B cell (primary cell): Measurements from ENCODE around the gene DYNLT2. TPM values are rescaled to one million over a fixed set of nuclear protein-coding genes. Genes with fewer than 3 reads are reported as not detected.

Experiments
- ATAC-seq: fragments of 200-7000 bp; cut with Tn5 transposase; one replicate; pipeline ENCODE4 v1.10.0; 2021; ENCODE audit warnings: low read depth, mild to moderate bottlenecking, moderate number of reproducible peaks, moderate library complexity
- CTCF ChIA-PET: fragments of 350-600 bp; sonication (Branson Sonifier 250); formaldehyde crosslinking; loops from one replicate; lab custom pipeline; 2021; ENCODE audit warnings: antibody characterized with exemption, inconsistent platforms; lab: Charles Lee
- POLR2A ChIA-PET: fragments of 350-600 bp; sonication (Branson Sonifier 250); formaldehyde crosslinking; loops from one replicate; lab custom pipeline; 2021; ENCODE audit warnings: antibody characterized with exemption; lab: Charles Lee
- DNase-seq: peaks from one replicate; pipeline ENCODE4 v3.0.0; 2013
- H2AFZ ChIP-seq: 2 replicates; pipeline ENCODE4 v1.6.1; 2012; ENCODE audit warnings: mild to moderate bottlenecking, low read depth, low read length; ENCODE audit not compliant: insufficient read depth, poor library complexity, severe bottlenecking
- H3K27ac ChIP-seq, 2 donors: 1 replicate in 1 of 2; 2 replicates in 1 of 2; pipeline ENCODE4 v1.5.1; 2012 to 2013; ENCODE audit warnings: low read length in 2 of 2, mild to moderate bottlenecking in 2 of 2, moderate library complexity in 1 of 2
- H3K27me3 ChIP-seq, 4 experiments: fragments of 200-600 bp in 1 of 4; sonication (generic) in 1 of 4; replicated peaks in 1 of 4; 1 replicate in 2 of 4; 2 replicates in 2 of 4; pipeline versions ENCODE4 v1.6.1 to v1.7.0; 2013 to 2016; ENCODE audit warnings: low read length in 3 of 4, mild to moderate bottlenecking in 2 of 4, mixed read lengths in 1 of 4, moderate library complexity in 1 of 4; ENCODE audit not compliant: insufficient read depth in 4 of 4, control insufficient read depth in 3 of 4; ENCODE audit errors: control extremely low read depth in 1 of 4
- H3K36me3 ChIP-seq, 2 experiments: replicated peaks in 1 of 2; 1 replicate in 1 of 2; 2 replicates in 1 of 2; pipeline versions ENCODE4 v1.6.1 to v1.7.1; 2013; ENCODE audit warnings: low read length in 1 of 2; ENCODE audit not compliant: insufficient read depth in 2 of 2, control insufficient read depth in 1 of 2; ENCODE audit errors: control extremely low read depth in 1 of 2, extremely low read depth in 1 of 2
- H3K4me1 ChIP-seq, 2 donors: fragments of 200-600 bp in 1 of 2; sonication (generic) in 1 of 2; 1 replicate in 1 of 2; 2 replicates in 1 of 2; pipeline versions ENCODE4 v1.5.1 to v1.6.1; 2013 to 2017; ENCODE audit warnings: low read length in 2 of 2; ENCODE audit not compliant: control insufficient read depth in 2 of 2, insufficient read depth in 2 of 2
- H3K4me2 ChIP-seq: replicated peaks from 2 replicates; pipeline ENCODE3; 2012; ENCODE audit warnings: mild to moderate bottlenecking, low read depth, low read length; ENCODE audit not compliant: poor library complexity, severe bottlenecking
- H3K4me3 ChIP-seq, 5 experiments: fragments of 200-600 bp in 1 of 5; sonication (generic) in 1 of 5; 1 replicate in 3 of 5; 2 replicates in 2 of 5; pipeline versions ENCODE4 v1.5.1 to v1.7.0; 2011 to 2016; ENCODE audit warnings: low read length in 4 of 5, mild to moderate bottlenecking in 4 of 5, low read depth in 2 of 5, control low read depth in 1 of 5, moderate library complexity in 1 of 5; ENCODE audit not compliant: insufficient read depth in 1 of 5; ENCODE audit errors: control extremely low read depth in 1 of 5, extremely low read depth in 1 of 5
- H3K79me2 ChIP-seq: fragments of 200-600 bp; sonication (generic); one replicate; pipeline ENCODE4 v1.6.0; 2016; ENCODE audit warnings: low read length; ENCODE audit not compliant: control insufficient read depth, insufficient read depth
- H3K9ac ChIP-seq: fragments of 200-600 bp; sonication (generic); 2 replicates; pipeline ENCODE4 v1.6.1; 2017; ENCODE audit warnings: mild to moderate bottlenecking, low read length, moderate library complexity
- H3K9me3 ChIP-seq, 3 donors: one replicate each; pipeline versions ENCODE4 v1.6.1 to v1.7.1; 2013; ENCODE audit warnings: low read length in 2 of 3; ENCODE audit not compliant: control insufficient read depth in 2 of 3, insufficient read depth in 1 of 3; ENCODE audit errors: control extremely low read depth in 1 of 3
- H4K20me1 ChIP-seq: 2 replicates; pipeline ENCODE4 v1.6.0; 2012; ENCODE audit warnings: mild to moderate bottlenecking, low read length; ENCODE audit not compliant: insufficient read depth, control insufficient read depth, poor library complexity, severe bottlenecking
- H3K27ac Mint-ChIP-seq: one replicate; pipeline ENCODE4 v1.8.0; 2021; ENCODE audit warnings: mixed read lengths
- H3K27me3 Mint-ChIP-seq: one replicate; pipeline ENCODE4 v1.8.0; 2021; ENCODE audit warnings: mixed read lengths
- H3K4me1 Mint-ChIP-seq: one replicate; pipeline ENCODE4 v1.8.0; 2021; ENCODE audit warnings: mixed read lengths
- H3K4me3 Mint-ChIP-seq: one replicate; pipeline ENCODE4 v1.8.0; 2021; ENCODE audit warnings: mixed read lengths
- H3K9me3 Mint-ChIP-seq: one replicate; pipeline ENCODE4 v1.8.0; 2022; ENCODE audit warnings: mixed read lengths; ENCODE audit not compliant: insufficient read depth
- CTCF ChIP-seq: fragments of 200-600 bp; IDR thresholded peaks from one replicate; pipeline ENCODE4 v1.8.0; 2022; ENCODE audit warnings: antibody characterized with exemption, mild to moderate bottlenecking
- EZH2 ChIP-seq: IDR thresholded peaks from 2 replicates; pipeline ENCODE4 v1.6.1; 2012; ENCODE audit warnings: borderline replicate concordance, low read depth, mild to moderate bottlenecking, moderate library complexity, low read length; ENCODE audit not compliant: insufficient read depth, poor library complexity, severe bottlenecking
- whole genome bisulfite sequencing: methylation state at CpG from one replicate; pipeline ENCODE4 v1.1.5; 2013; ENCODE audit warnings: missing lambda C conversion rate; ENCODE audit not compliant: insufficient coverage; 5-methylcytosine and 5-hydroxymethylcytosine counted together
- intact Hi-C: fragments of 100-400 bp; cut with micrococcal nuclease; formaldehyde crosslinking; loops from one replicate; pipeline ENCODE4 v1.10.0; 2022
- polyA plus RNA-seq: library from polyadenylated mRNA; depleted of rRNA; stranded (reverse); fragments of >200 nt; gene quantifications from 2 replicates; pipeline ENCODE4 v1.2.3, GENCODE V29; 2012
- total RNA-seq, 2 donors: library from RNA; stranded (reverse); fragments of 120-200 nt in 1 of 2; gene quantifications; 1 replicate in 1 of 2; 2 replicates in 1 of 2; pipeline versions ENCODE4 v1.2.3 to v1.2.4, GENCODE V29; 2013 to 2022

DYNLT2 gene
- total and polyA plus RNA-seq, 2 donors (not counting 1 experiment from before 2014, with no cell fraction given) = 2.4 to 7.2 TPM

GRCh38 chr6:169714178-169714577 is 37.2 kb downstream of the DYNLT2 start:
- no peaks in the 10 kb centered on the region for H4K20me1 ChIP-seq
- H3K4me2 ChIP-seq = no peak overlapping the region
- H3K9ac ChIP-seq = no peak overlapping the region
- TF ChIP-seq EZH2 (no peak), CTCF (no peak)
- no peaks in the 10 kb centered on the region for H3K27me3 Mint-ChIP-seq
- ChIA-PET CTCF (interaction anchor here (0.9 kb wide), 1 partner anchor 840 kb away, joined by 5 read pairs; the partner anchor contains the start of gene TBP), POLR2A (no interaction called here)
- no peak for ATAC-seq
- no peak overlapping the region for H3K27ac ChIP-seq
- H3K27me3 ChIP-seq = no peaks in the 10 kb centered on the region
- no peak overlapping the region for H2AFZ ChIP-seq
- peaks cover 12 to 52% of the 10 kb centered on the region in 2 experiments for H3K36me3 ChIP-seq
- H3K79me2 ChIP-seq = peaks cover 68% of the 10 kb centered on the region
- no peak overlapping the region for H3K4me3 Mint-ChIP-seq
- intact Hi-C loops = no loop called here
- 100% methylated on average over 2 of the region's 2 CpGs for WGBS
- peaks cover 0 to 2% of the 10 kb centered on the region in 2 donors for H3K4me1 ChIP-seq
- peaks cover 8% of the 10 kb centered on the region for H3K4me1 Mint-ChIP-seq
- H3K9me3 ChIP-seq = no peaks in the 10 kb centered on the region
- H3K4me3 ChIP-seq = no peak overlapping the region
- H3K9me3 Mint-ChIP-seq = no peaks in the 10 kb centered on the region
- no peak for DNase-seq
- no peak overlapping the region for H3K27ac Mint-ChIP-seq

DNA sequence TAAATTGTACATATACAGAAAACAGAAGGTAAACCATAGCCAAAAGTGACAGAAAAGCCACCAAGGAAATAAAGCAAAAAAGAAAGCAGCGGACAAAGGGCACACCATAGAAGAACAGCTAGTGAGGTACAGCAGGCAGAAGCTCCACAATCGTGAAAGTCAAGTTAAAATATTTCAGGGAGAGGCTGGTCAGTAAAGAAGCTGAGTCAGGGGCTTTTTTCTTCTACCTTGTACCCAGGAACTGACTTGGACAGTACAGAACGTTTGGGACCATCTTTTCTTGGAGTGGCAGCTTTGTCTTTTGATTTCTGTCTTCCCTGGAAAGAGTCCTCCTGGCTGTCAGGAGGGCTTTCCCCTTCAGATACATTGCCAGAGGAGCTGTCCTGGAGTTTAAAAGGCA is 41.4 kb downstream of the DYNLT2 start:
- ATAC-seq (no peak), DNase-seq (no peak)
- Mint-ChIP-seq H3K9me3 (no peaks in the 10 kb centered on the region), H3K27me3 (no peaks in the 10 kb centered on the region), H3K27ac (no peak overlapping the region), H3K4me1 (peaks cover 32% of the 10 kb centered on the region), H3K4me3 (no peak overlapping the region)
- POLR2A ChIA-PET = no interaction called here
- no peak overlapping the region for H3K4me3 ChIP-seq
- no peak overlapping the region for H2AFZ ChIP-seq
- TF ChIP-seq CTCF (no peak), EZH2 (no peak)
- peaks cover 35% of the 10 kb centered on the region for H3K79me2 ChIP-seq
- CTCF ChIA-PET = interaction anchor here (1.1 kb wide), 1 partner anchor 11 kb away, joined by 3 read pairs; no protein-coding TSS in a partner anchor
- H3K4me2 ChIP-seq = no peak overlapping the region
- intact Hi-C loops = no loop called here
- H3K9ac ChIP-seq = no peak overlapping the region
- WGBS = 100% methylated on average over 2 of the region's 3 CpGs
- no peaks in the 10 kb centered on the region for H3K27me3 ChIP-seq
- H3K36me3 ChIP-seq = peaks cover 15 to 37% of the 10 kb centered on the region in 2 experiments
- H3K4me1 ChIP-seq = peaks cover 5 to 16% of the 10 kb centered on the region in 2 donors
- H3K27ac ChIP-seq = no peak overlapping the region
- no peaks in the 10 kb centered on the region for H4K20me1 ChIP-seq
- no peaks in the 10 kb centered on the region for H3K9me3 ChIP-seq
